GM10266 (cell line): ENCODE results near the gene GTSE1.

Experiments
- DNase-seq: peaks from one replicate; pipeline ENCODE4 v3.0.0; 2012; ENCODE audit errors: extremely low spot score
- CTCF ChIP-seq: IDR thresholded peaks from 2 replicates; pipeline ENCODE4 v1.5.1; 2012; ENCODE audit warnings: mild to moderate bottlenecking, low read depth; ENCODE audit not compliant: control insufficient read depth, insufficient read depth; ENCODE audit errors: missing control alignments

GTSE1 gene

GRCh38 chr22:46336119-46337078 lies 39.7 kb downstream of the GTSE1 start:
- DNase-seq = no peak
- no peak for TF ChIP-seq CTCF

DNA sequence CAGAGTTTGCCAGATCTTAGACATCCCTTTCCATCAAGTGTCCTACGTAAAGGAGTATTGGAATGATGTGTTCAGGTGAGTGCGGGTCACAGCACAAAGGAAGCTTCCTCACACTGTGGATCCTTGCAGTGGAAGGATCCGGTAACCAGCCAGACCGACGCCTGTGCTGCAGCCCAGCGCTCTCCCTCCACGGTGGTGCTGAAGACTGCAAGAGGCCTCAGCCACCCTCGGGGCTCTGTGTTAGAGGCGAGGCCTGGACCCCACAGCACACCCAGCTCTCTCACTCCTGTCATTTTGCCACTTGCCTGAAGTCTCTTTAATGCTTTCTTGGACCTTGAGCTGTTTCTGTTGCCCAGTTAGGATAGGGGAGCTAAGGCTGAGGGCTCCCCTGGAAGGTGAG lies 41.2 kb downstream of the GTSE1 start:
- no peak for DNase-seq
- no peak for TF ChIP-seq CTCF

- no peak for DNase-seq
These were observed 42.0 kb downstream of the GTSE1 start for GRCh38 chr22:46338636-46339035.

GRCh38 chr22:46339956-46340355 lies 43.3 kb downstream of the GTSE1 start:
- DNase-seq = no peak
- TF ChIP-seq CTCF = no peak

More at GRCh38 chr22:46338636-46339035, 42.0 kb downstream of the GTSE1 start:
- no peak for TF ChIP-seq CTCF

GRCh38 chr22:46340676-46341075 lies 44.0 kb downstream of the GTSE1 start:
- DNase-seq = no peak
- no peak for TF ChIP-seq CTCF

DNA sequence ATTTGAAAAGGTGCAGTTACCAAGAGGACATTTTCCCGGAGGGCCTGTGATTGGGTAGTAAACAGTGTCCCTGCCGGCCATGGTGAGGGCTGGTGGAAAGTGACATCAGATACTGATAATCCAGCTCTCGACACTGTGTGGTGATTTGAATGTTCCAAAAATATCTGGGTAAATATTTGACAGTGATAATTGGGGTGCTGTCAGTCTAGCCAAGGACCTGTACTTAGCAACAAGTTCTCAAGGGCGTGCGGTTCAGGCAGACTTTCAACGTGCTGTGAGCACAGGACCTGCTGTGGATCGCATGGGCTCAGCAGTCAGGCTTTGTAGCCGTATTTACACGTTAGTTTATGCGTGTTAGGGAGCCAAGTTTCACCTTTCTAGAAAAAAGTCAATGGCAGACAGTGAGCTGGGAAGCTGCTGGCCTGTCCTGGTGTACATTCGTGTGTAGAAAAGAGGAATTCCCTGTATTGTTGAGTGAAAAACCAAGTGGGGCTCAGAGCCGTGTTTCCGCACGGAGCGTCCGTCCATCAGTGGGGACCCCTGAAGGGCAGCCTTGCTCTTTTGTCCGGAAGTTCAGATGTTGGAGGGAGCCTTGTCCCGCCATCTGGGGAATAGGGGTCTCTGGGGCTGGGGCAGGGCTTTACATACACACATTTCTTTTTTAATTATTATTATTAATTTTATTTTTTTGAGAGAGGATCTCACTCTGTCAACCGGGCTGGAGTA lies 50.2 kb downstream of the GTSE1 start:
- no peak for DNase-seq
- no peak for TF ChIP-seq CTCF
